ENCODE results near the gene CHURC1. TPM values are rescaled to one million over a fixed set of nuclear protein-coding genes. Genes with fewer than 3 reads are reported as not detected.
A peak's percentile ranks its signal among the peaks of the same experiment; 100 is the strongest.
"Not testable (repeated sequence)": the region's sequence is repeated elsewhere in the genome, so short reads cannot be mapped to it uniquely, and the experiment has no call there.

Gene CHURC1
- total RNA-seq, 1 donor from 2014 or later: 72.6 TPM

- Histone ChIP-seq H3K4me3 (no peak overlapping the region), H3K27me3 (ENCODE audit: low read depth) (no peaks in the 10 kb centered on the region), H3K4me1 (peaks cover 14% of the 10 kb centered on the region), H3K27ac (no peak overlapping the region), H3K9me3 (no peaks in the 10 kb centered on the region), H3K36me3 (no peaks in the 10 kb centered on the region)
- intact Hi-C loops (cut with DNase I): no loop called here
- ATAC-seq (no peak), DNase-seq (no peak)
- TF ChIP-seq CTCF (IDR thresholded peaks at IDR 0.05): peak; percentile 36
These were observed 3.3 kb upstream of the CHURC1 start for GRCh38 chr14:64910847-64911495.

GRCh38 chr14:64912261-64912660 lies 2.0 kb upstream of the CHURC1 start:
- intact Hi-C loops (cut with DNase I): no loop called here
- DNase-seq: no peak

GRCh38 chr14:64913477-64913876 lies 778 bp upstream of the CHURC1 start:
- ATAC-seq: not testable (repeated sequence)
- Histone ChIP-seq H3K27ac (peak overlapping the region; percentile 98), H3K4me3 (peak overlapping the region; percentile 94)

More at GRCh38 chr14:64912261-64912660, 2.0 kb upstream of the CHURC1 start:
- Histone ChIP-seq H3K27ac (no peak overlapping the region), H3K4me3 (no peak overlapping the region), H3K9me3 (no peaks in the 10 kb centered on the region), H3K36me3 (no peaks in the 10 kb centered on the region), H3K27me3 (ENCODE audit: low read depth) (no peaks in the 10 kb centered on the region), H3K4me1 (peaks cover 24% of the 10 kb centered on the region)
- no peak for ATAC-seq
- no peak for TF ChIP-seq CTCF (IDR thresholded peaks at IDR 0.05)

GRCh38 chr14:64915029-64915424 lies 772 bp downstream of the CHURC1 start:
- DNase-seq: no peak
- ATAC-seq: no peak
- Histone ChIP-seq H3K4me3 (peak overlapping the region; percentile 94), H3K9me3 (no peaks in the 10 kb centered on the region), H3K36me3 (no peaks in the 10 kb centered on the region), H3K27ac (peak overlapping the region; percentile 98), H3K4me1 (peaks cover 52% of the 10 kb centered on the region), H3K27me3 (ENCODE audit: low read depth) (no peaks in the 10 kb centered on the region)
- intact Hi-C loops (cut with DNase I): no loop called here
- TF ChIP-seq CTCF (IDR thresholded peaks at IDR 0.05): no peak

More at GRCh38 chr14:64913477-64913876, 778 bp upstream of the CHURC1 start:
- DNase-seq; H3K27me3 ChIP-seq (ENCODE audit: low read depth); H3K36me3 ChIP-seq; intact Hi-C loops (cut with DNase I); H3K9me3 ChIP-seq: not testable (repeated sequence)
- H3K4me1 ChIP-seq: peaks cover 36% of the 10 kb centered on the region

- ATAC-seq (no peak), DNase-seq (no peak)
- no peak overlapping the region for H3K27ac ChIP-seq
- no peaks in the 10 kb centered on the region for H3K36me3 ChIP-seq
- no peaks in the 10 kb centered on the region for H3K27me3 ChIP-seq (ENCODE audit: low read depth)
- H3K4me3 ChIP-seq: no peak overlapping the region
- H3K4me1 ChIP-seq: peaks cover 57% of the 10 kb centered on the region
- intact Hi-C loops (cut with DNase I): no loop called here
- H3K9me3 ChIP-seq: no peaks in the 10 kb centered on the region
- TF ChIP-seq CTCF (IDR thresholded peaks at IDR 0.05): no peak
These were observed 1.5 kb downstream of the CHURC1 start for GRCh38 chr14:64915797-64916196.

GRCh38 chr14:64918216-64918615 lies 4.0 kb downstream of the CHURC1 start:
- no peak for DNase-seq
- Histone ChIP-seq H3K27ac (no peak overlapping the region), H3K4me1 (peaks cover 57% of the 10 kb centered on the region), H3K36me3 (no peaks in the 10 kb centered on the region), H3K9me3 (no peaks in the 10 kb centered on the region), H3K4me3 (no peak overlapping the region), H3K27me3 (ENCODE audit: low read depth) (no peaks in the 10 kb centered on the region)
- no peak for ATAC-seq
- no peak for TF ChIP-seq CTCF (IDR thresholded peaks at IDR 0.05)
- intact Hi-C loops (cut with DNase I): no loop called here
